ENCODE data around the gene TM7SF2. TPM values are rescaled to one million over a fixed set of nuclear protein-coding genes. Genes with fewer than 3 reads are reported as not detected.

TM7SF2 gene
- total and polyA plus RNA-seq, 11 donors = 17.6 to 752 (median 74.6) TPM

DNA sequence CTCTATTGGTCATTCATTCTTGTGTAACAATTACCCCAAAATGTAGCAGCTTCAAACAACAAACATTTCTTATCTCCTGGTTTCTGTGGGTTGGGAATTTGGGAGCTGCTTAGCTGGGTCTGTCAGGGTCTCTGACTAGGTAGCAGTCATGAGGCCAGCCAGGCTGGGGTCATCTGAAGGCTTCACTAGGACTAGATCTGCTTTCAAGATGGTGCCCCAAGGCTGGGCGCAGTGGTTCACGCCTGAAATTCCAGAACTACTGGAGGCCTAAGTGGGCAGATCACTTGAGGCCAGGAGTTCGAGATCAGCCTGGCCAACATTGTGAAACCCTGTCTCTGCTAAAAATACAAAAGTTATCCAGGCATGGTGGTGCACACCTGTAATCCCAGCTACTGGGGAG, 45.3 kb downstream of the TM7SF2 start:
- Histone ChIP-seq H3K9me3 (no peaks in the 10 kb centered on the region), H3K27ac (no peak overlapping the region), H3K27me3 (no peaks in the 10 kb centered on the region), H3K36me3 (no peaks in the 10 kb centered on the region), H3K4me1 (peaks cover 0 to 9% (median 0%) of the 10 kb centered on the region in 12 donors), H3K4me3 (no peak overlapping the region)
- DNase-seq (no peak), ATAC-seq (no peak)
- intact Hi-C loops (cut with DNase I) = no loop called here
- TF ChIP-seq POLR2A (IDR thresholded peaks at IDR 0.05) = no peak
- TF ChIP-seq, protein P1, sequence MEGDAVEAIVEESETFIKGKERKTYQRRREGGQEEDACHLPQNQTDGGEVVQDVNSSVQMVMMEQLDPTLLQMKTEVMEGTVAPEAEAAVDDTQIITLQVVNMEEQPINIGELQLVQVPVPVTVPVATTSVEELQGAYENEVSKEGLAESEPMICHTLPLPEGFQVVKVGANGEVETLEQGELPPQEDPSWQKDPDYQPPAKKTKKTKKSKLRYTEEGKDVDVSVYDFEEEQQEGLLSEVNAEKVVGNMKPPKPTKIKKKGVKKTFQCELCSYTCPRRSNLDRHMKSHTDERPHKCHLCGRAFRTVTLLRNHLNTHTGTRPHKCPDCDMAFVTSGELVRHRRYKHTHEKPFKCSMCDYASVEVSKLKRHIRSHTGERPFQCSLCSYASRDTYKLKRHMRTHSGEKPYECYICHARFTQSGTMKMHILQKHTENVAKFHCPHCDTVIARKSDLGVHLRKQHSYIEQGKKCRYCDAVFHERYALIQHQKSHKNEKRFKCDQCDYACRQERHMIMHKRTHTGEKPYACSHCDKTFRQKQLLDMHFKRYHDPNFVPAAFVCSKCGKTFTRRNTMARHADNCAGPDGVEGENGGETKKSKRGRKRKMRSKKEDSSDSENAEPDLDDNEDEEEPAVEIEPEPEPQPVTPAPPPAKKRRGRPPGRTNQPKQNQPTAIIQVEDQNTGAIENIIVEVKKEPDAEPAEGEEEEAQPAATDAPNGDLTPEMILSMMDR (IDR thresholded peaks at IDR 0.05) = no peak
- 83 to 90% (median 89%) methylated on average over 1 to 3 of the region's 3 CpGs for WGBS, 4 donors

DNA sequence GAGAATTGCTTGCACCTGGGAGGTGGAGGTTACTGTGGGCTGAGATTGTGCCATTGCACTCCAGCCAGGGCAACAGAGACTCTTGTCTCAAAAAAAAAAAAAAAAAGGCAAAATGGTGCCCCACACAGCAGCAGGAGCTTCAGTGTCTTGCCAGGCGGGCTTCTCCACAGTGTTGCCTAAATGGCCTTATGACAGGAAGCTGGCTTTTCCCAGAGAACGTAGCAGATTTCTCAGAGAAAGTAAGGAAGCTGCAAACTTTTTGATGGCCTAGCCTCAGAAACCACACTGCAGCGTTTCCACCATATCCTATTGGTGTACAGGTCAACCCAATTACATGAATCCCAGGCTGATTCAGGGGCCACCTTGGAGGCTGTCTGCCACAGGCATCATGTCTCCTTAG, 45.7 kb downstream of the TM7SF2 start:
- DNase-seq = no peak
- intact Hi-C loops (cut with DNase I) = no loop called here
- no peak for TF ChIP-seq POLR2A (IDR thresholded peaks at IDR 0.05)
- TF ChIP-seq, protein P1 (IDR thresholded peaks at IDR 0.05) = no peak
- H3K4me1 ChIP-seq = peaks cover 0 to 5% (median 0%) of the 10 kb centered on the region in 12 donors
- WGBS, 4 donors = 62 to 77% (median 67%) methylated on average over 3 of the region's 3 CpGs
- H3K27ac ChIP-seq = no peak overlapping the region
- H3K4me3 ChIP-seq = no peak overlapping the region
- H3K36me3 ChIP-seq = no peaks in the 10 kb centered on the region
- no peaks in the 10 kb centered on the region for H3K27me3 ChIP-seq
- no peak for ATAC-seq
- no peaks in the 10 kb centered on the region for H3K9me3 ChIP-seq

- TF ChIP-seq, protein P1 (IDR thresholded peaks at IDR 0.05) = no peak
- no peak for TF ChIP-seq POLR2A (IDR thresholded peaks at IDR 0.05)
- Histone ChIP-seq H3K9me3 (no peaks in the 10 kb centered on the region), H3K27ac (no peak overlapping the region), H3K4me1 (no peaks in the 10 kb centered on the region), H3K27me3 (no peaks in the 10 kb centered on the region), H3K36me3 (no peaks in the 10 kb centered on the region), H3K4me3 (no peak overlapping the region)
- WGBS, 4 donors = 81 to 88% (median 82%) methylated on average over 5 of the region's 5 CpGs
- ATAC-seq = no peak
- intact Hi-C loops (cut with DNase I) = no loop called here
- DNase-seq = no peak
Observed at GRCh38 chr11:65159012-65159411, 47.3 kb downstream of the TM7SF2 start.

GRCh38 chr11:65160643-65161042, 49.0 kb downstream of the TM7SF2 start:
- 79 to 84% (median 81%) methylated on average over 3 of the region's 3 CpGs for WGBS, 4 donors

More at GRCh38 chr11:65160643-65161042, 49.0 kb downstream of the TM7SF2 start:
- TF ChIP-seq, protein P1 (IDR thresholded peaks at IDR 0.05) = no peak
- no peak for TF ChIP-seq POLR2A (IDR thresholded peaks at IDR 0.05)
- no peak for DNase-seq
- H3K9me3 ChIP-seq = no peaks in the 10 kb centered on the region
- H3K36me3 ChIP-seq = no peaks in the 10 kb centered on the region
- H3K27me3 ChIP-seq = no peaks in the 10 kb centered on the region
- intact Hi-C loops (cut with DNase I) = no loop called here
- no peak overlapping the region for H3K4me3 ChIP-seq
- H3K4me1 ChIP-seq = no peaks in the 10 kb centered on the region
- no peak for ATAC-seq
- H3K27ac ChIP-seq = no peak overlapping the region

All from heart left ventricle (tissue), 16 donors.